ENCODE results near the gene BBS9. TPM values are rescaled to one million over a fixed set of nuclear protein-coding genes. Genes with fewer than 3 reads are reported as not detected.

Gene BBS9
- total and polyA plus RNA-seq, 2 of the 4 experiments (the other 2 are of a cell fraction): 7.9 to 9.5 TPM

- ChIA-PET POLR2A (ENCODE audit: unreplicated experiment) (no interaction called here), CTCF (no interaction called here)
- Histone ChIP-seq H4K8ac (ENCODE audit: low read depth in 2 of 2, low read length in 2 of 2) (no peak overlapping the region), H2BK120ac (ENCODE audit: low read depth, low read length) (no peak overlapping the region), H4K20me1 (ENCODE audit: insufficient read depth, low read length) (no peaks in the 10 kb centered on the region), H2BK20ac (ENCODE audit: low read depth, low read length) (no peak overlapping the region), H3K79me1 (ENCODE audit: low read depth in 1 of 2, low read length in 2 of 2) (no peaks in the 10 kb centered on the region), H3K18ac (ENCODE audit: low read depth, low read length) (peak overlapping the region; percentile 70), H3K56ac (ENCODE audit: extremely low read depth, insufficient read depth, low read length) (no peak overlapping the region), H3K23ac (ENCODE audit: low read depth, low read length) (no peak overlapping the region), H2BK5ac (ENCODE audit: low read depth, low read length, poor library complexity, severe bottlenecking) (peak overlapping the region; percentile 31), H3K27me3 (ENCODE audit: control insufficient read depth, insufficient read depth, low read length) (no peaks in the 10 kb centered on the region), H3K4me2 (ENCODE audit: low read depth, low read length) (peak overlapping the region; percentile 49; the same call in 1 of the 2 replicates), H3K14ac (replicated peaks; ENCODE audit: low read depth, low read length) (no peak overlapping the region), H3K9ac (ENCODE audit: low read depth, low read length) (no peak overlapping the region), H3K4me3 (ENCODE audit: insufficient read depth, low read depth, low read length) (no peak overlapping the region), H3K9me3 (ENCODE audit: control insufficient read depth, insufficient read depth, low read length) (no peaks in the 10 kb centered on the region), H3K36me3 (ENCODE audit: control insufficient read depth, insufficient read depth, low read length) (no peaks in the 10 kb centered on the region), H3K4ac (ENCODE audit: low read depth, low read length) (no peak overlapping the region), H4K5ac (ENCODE audit: low read depth, low read length) (peak overlapping the region; percentile 12; the same call in 1 of the 2 replicates), H2AK9ac (replicated peaks; ENCODE audit: low read depth, low read length, poor library complexity) (no peak overlapping the region), H3K27ac (ENCODE audit: insufficient read depth, low read length) (peak overlapping the region; percentile 33; the same call in 1 of the 2 replicates), H3K4me1 (ENCODE audit: control insufficient read depth, insufficient read depth, low read length) (peaks cover 5% of the 10 kb centered on the region; the same call in 1 of the 2 replicates), H2AFZ (replicated peaks; ENCODE audit: low read length, poor library complexity) (no peak overlapping the region), H2BK15ac (ENCODE audit: low read depth, low read length) (no peak overlapping the region), H2AK5ac (ENCODE audit: low read depth, low read length) (no peak overlapping the region), H4K91ac (ENCODE audit: insufficient read depth, low read depth, low read length) (no peak overlapping the region), H3K9me1 (ENCODE audit: insufficient read depth, low read length) (no peaks in the 10 kb centered on the region)
- dilution Hi-C loops (cut with HindIII; ENCODE audit: low sequenced_read_pairs, unreplicated experiment): no loop called here
- no CpG with 5 or more reads among the region's 1 CpG for WGBS, 2 experiments (ENCODE audit: extremely low coverage in 2 of 2, insufficient read length in 1 of 2)
- TF ChIP-seq NFE2L2 (IDR thresholded peaks at IDR 0.05; ENCODE audit: low read depth, low read length) (no peak), USF2 (IDR thresholded peaks at IDR 0.05; ENCODE audit: low read depth, low read length) (no peak), MXI1 (IDR thresholded peaks at IDR 0.05; ENCODE audit: borderline replicate concordance, low read depth, low read length) (no peak), SMC3 (IDR thresholded peaks at IDR 0.05; ENCODE audit: low read depth, low read length) (no peak), RAD21 (IDR thresholded peaks at IDR 0.05; ENCODE audit: low read length) (no peak), MAZ (IDR thresholded peaks at IDR 0.05; ENCODE audit: borderline replicate concordance, low read depth, low read length) (no peak), FOS (IDR thresholded peaks at IDR 0.05; ENCODE audit: low read depth, low read length) (no peak)
- ATAC-seq (ENCODE audit: low read depth) (no peak; the same call in 1 of the 2 replicates), DNase-seq (no peak)
- BruUV-seq (replicated peaks): no TSS peak
- intact Hi-C loops (cut with micrococcal nuclease): no loop called here
- in situ Hi-C loops (cut with MboI; ENCODE audit: low sequenced_read_pairs): no loop called here
Observed at GRCh38 chr7:33597181-33597580, 467.8 kb downstream of the BBS9 start.
